Endothelial cell of umbilical vein (primary cell): Measurements from ENCODE around the gene PIEZO2. TPM values are rescaled to one million over a fixed set of nuclear protein-coding genes. Genes with fewer than 3 reads are reported as not detected.

ENCODE experiments used
- BruUV-seq: library from RNA; stranded (reverse); fragments of 400-500 nt; replicated peaks from 2 replicates; lab custom pipeline; 2021; lab: Mats Ljungman, UMichigan
- CTCF ChIA-PET: fragments of 300-600, 350-600 bp; sonication (Branson Sonifier 250); formaldehyde crosslinking; loops from one replicate; lab custom pipeline; 2021; ENCODE audit warnings: antibody characterized with exemption, inconsistent platforms; lab: Charles Lee
- POLR2A ChIA-PET: fragments of 300-600, 350-600 bp; sonication (Branson Sonifier 250); formaldehyde crosslinking; loops from one replicate; lab custom pipeline; 2021; ENCODE audit warnings: antibody characterized with exemption, inconsistent platforms; lab: Charles Lee
- DNase-seq: peaks from one replicate; pipeline ENCODE4 v3.0.0-alpha.2; 2011; ENCODE audit warnings: low read depth, low spot score
- FAIRE-seq: peaks from 2 replicates; lab custom pipeline; 2011; peaks lifted over from hg19 to GRCh38; lab: Jason Lieb, UNC
- H2AFZ ChIP-seq: 2 replicates; pipeline ENCODE4 v1.6.0; 2012; ENCODE audit warnings: low read depth, low read length, control low read depth, inconsistent platforms
- H3K27ac ChIP-seq: 2 replicates; pipeline ENCODE4 v1.5.1; 2011; ENCODE audit warnings: low read depth, mild to moderate bottlenecking, control low read depth, low read length, moderate library complexity; ENCODE audit not compliant: insufficient read depth
- H3K27me3 ChIP-seq, 2 experiments: 2 replicates each; pipeline versions ENCODE4 v1.6.0 to v1.6.1; 2011; ENCODE audit warnings: low read length in 2 of 2, mixed read lengths in 1 of 2; ENCODE audit not compliant: control insufficient read depth in 2 of 2, insufficient read depth in 2 of 2
- H3K36me3 ChIP-seq, 2 experiments: 2 replicates in 1 of 2; 3 replicates in 1 of 2; pipeline ENCODE4 v1.5.1; 2011; ENCODE audit warnings: low read length in 2 of 2, mild to moderate bottlenecking in 1 of 2, moderate library complexity in 1 of 2; ENCODE audit not compliant: control insufficient read depth in 2 of 2, insufficient read depth in 2 of 2; ENCODE audit errors: extremely low read depth in 1 of 2
- H3K4me1 ChIP-seq: 3 replicates; pipeline ENCODE4 v1.5.1; 2011; ENCODE audit warnings: mild to moderate bottlenecking, low read length; ENCODE audit not compliant: control insufficient read depth, insufficient read depth; ENCODE audit errors: extremely low read depth
- H3K4me2 ChIP-seq: 2 replicates; pipeline ENCODE4 v1.6.1; 2011; ENCODE audit warnings: low read length, control low read depth, mixed read lengths; ENCODE audit not compliant: insufficient read depth
- H3K4me3 ChIP-seq, 3 experiments: fragments of 200-600 bp in 1 of 3; sonication (generic), shearing (Covaris generic) in 1 of 3; replicated peaks in 1 of 3; 2 replicates each; pipeline ENCODE4 v1.5.1; 2011 to 2016; ENCODE audit warnings: control low read depth in 3 of 3, low read length in 3 of 3, mild to moderate bottlenecking in 2 of 3, inconsistent platforms in 1 of 3, low read depth in 1 of 3, moderate library complexity in 1 of 3; ENCODE audit not compliant: insufficient read depth in 1 of 3
- H3K79me2 ChIP-seq: 2 replicates; pipeline ENCODE4 v1.6.0; 2012; ENCODE audit warnings: low read length, inconsistent platforms; ENCODE audit not compliant: control insufficient read depth, insufficient read depth
- H3K9ac ChIP-seq: replicated peaks from 2 replicates; pipeline ENCODE3; 2011; ENCODE audit warnings: low read length, control low read depth; ENCODE audit not compliant: insufficient read depth; ENCODE audit errors: extremely low read depth
- H3K9me1 ChIP-seq: replicated peaks from 3 replicates; pipeline ENCODE4 v1.6.0; 2011; ENCODE audit warnings: mild to moderate bottlenecking, low read length; ENCODE audit not compliant: control insufficient read depth, insufficient read depth; ENCODE audit errors: extremely low read depth
- H3K9me3 ChIP-seq: replicated peaks from 2 replicates; pipeline ENCODE4 v1.5.1; 2012; ENCODE audit warnings: low read length, inconsistent platforms; ENCODE audit not compliant: control insufficient read depth, insufficient read depth
- H4K20me1 ChIP-seq: replicated peaks from 2 replicates; pipeline ENCODE3; 2011; ENCODE audit warnings: mild to moderate bottlenecking, low read length; ENCODE audit not compliant: control insufficient read depth, insufficient read depth; ENCODE audit errors: extremely low read depth
- CTCF ChIP-seq, 2 donors: IDR thresholded peaks; 1 replicate in 1 of 2; 2 replicates in 1 of 2; pipeline ENCODE4 v1.5.1; 2011; ENCODE audit warnings: low read length in 2 of 2, mild to moderate bottlenecking in 2 of 2, moderate library complexity in 2 of 2, control low read depth in 1 of 2, inconsistent platforms in 1 of 2, low read depth in 1 of 2; ENCODE audit not compliant: insufficient read depth in 1 of 2; ENCODE audit errors: extremely low read depth in 1 of 2
- EZH2 ChIP-seq: IDR thresholded peaks from 2 replicates; pipeline ENCODE4 v1.6.1; 2012; ENCODE audit warnings: borderline replicate concordance, low read depth, mild to moderate bottlenecking, moderate library complexity, low read length, inconsistent platforms; ENCODE audit not compliant: severe bottlenecking
- FOS ChIP-seq: IDR thresholded peaks from 2 replicates; pipeline ENCODE4 v1.6.1; 2011; ENCODE audit warnings: mild to moderate bottlenecking, low read length, moderate library complexity, borderline replicate concordance; ENCODE audit not compliant: insufficient read depth
- GATA2 ChIP-seq: IDR thresholded peaks from 2 replicates; pipeline ENCODE4 v1.7.0; 2011; ENCODE audit warnings: low read depth, mild to moderate bottlenecking, moderate library complexity, mixed read lengths, low read length; ENCODE audit not compliant: insufficient read length, insufficient read depth
- JUN ChIP-seq: IDR thresholded peaks from 2 replicates; pipeline ENCODE4 v1.6.1; 2011; ENCODE audit warnings: borderline replicate concordance, low read depth; ENCODE audit not compliant: insufficient read length, insufficient read depth
- MAX ChIP-seq: IDR thresholded peaks from 2 replicates; pipeline ENCODE4 v1.6.1; 2011; ENCODE audit not compliant: insufficient read depth, insufficient read length
- MYC ChIP-seq: IDR thresholded peaks from one replicate; pipeline ENCODE4 v1.6.1; 2011; ENCODE audit warnings: mild to moderate bottlenecking, low read depth, low read length
- POLR2A ChIP-seq: IDR thresholded peaks from 2 replicates; pipeline ENCODE4 v1.6.1; 2012; ENCODE audit warnings: low read depth, mild to moderate bottlenecking, control low read depth, low read length
- POLR2AphosphoS5 ChIP-seq: IDR thresholded peaks from 2 replicates; pipeline ENCODE4 v1.6.1; 2012; ENCODE audit warnings: low read depth, mild to moderate bottlenecking, control low read depth, low read length, moderate library complexity; ENCODE audit not compliant: insufficient read depth
- dilution Hi-C: fragments of 300-500 bp; cut with MboI; formaldehyde crosslinking; loops from one replicate; pipeline ENCODE4 v1.15.0; 2019; ENCODE audit warnings: low sequenced_read_pairs; ENCODE audit not compliant: extremely low pct_ligation_motif_present
- intact Hi-C: fragments of 100-400 bp; cut with micrococcal nuclease; formaldehyde crosslinking; loops from one replicate; pipeline ENCODE4 v1.10.0; 2022
- polyA plus RNA-seq, 4 experiments: library from polyadenylated mRNA; depleted of rRNA in 3 of 4; stranded (reverse) in 3 of 4; unstranded in 1 of 4; fragments of >200 nt; gene quantifications; 2 replicates each; pipeline versions ENCODE4 v1.2.1 to v1.2.3, GENCODE V29; 2011 to 2012; ENCODE audit warnings: missing spikeins in 1 of 4
- total RNA-seq: library from RNA; stranded (reverse); gene quantifications from 2 replicates; pipeline ENCODE4 v1.2.3, GENCODE V29; 2021

PIEZO2 gene
- total and polyA plus RNA-seq, 2 donors (not counting 3 experiments of a cell fraction or from before 2014, with no cell fraction given): 1.7 to 11.2 TPM

GRCh38 chr18:10671441-10671840, 477.9 kb downstream of the PIEZO2 start:
- H3K79me2 ChIP-seq: no peaks in the 10 kb centered on the region
- intact Hi-C loops (no loop called here), dilution Hi-C loops (no loop called here)
- H2AFZ ChIP-seq: no peak overlapping the region
- no peak overlapping the region for H3K4me2 ChIP-seq
- H3K9ac ChIP-seq: no peak overlapping the region
- H4K20me1 ChIP-seq: no peaks in the 10 kb centered on the region
- POLR2A ChIA-PET: no interaction called here
- no peak for DNase-seq
- H3K27ac ChIP-seq: no peak overlapping the region
- no peaks in the 10 kb centered on the region for H3K9me3 ChIP-seq
- H3K9me1 ChIP-seq: no peaks in the 10 kb centered on the region
- no TSS peak for BruUV-seq
- no peaks in the 10 kb centered on the region for H3K27me3 ChIP-seq
- no peak overlapping the region for H3K4me3 ChIP-seq
- no peak for FAIRE-seq
- H3K4me1 ChIP-seq: no peaks in the 10 kb centered on the region
- CTCF ChIA-PET: interaction anchor here (1.3 to 1.8 kb wide), 2 partner anchors 8 to 111 kb away, joined by 3 to 10 read pairs; no protein-coding TSS in a partner anchor
- no peak for TF ChIP-seq CTCF (IDR thresholded peaks at IDR 0.05; ENCODE audit: extremely low read depth in 1 of 2, insufficient read depth in 1 of 2, low read depth in 1 of 2, low read length in 2 of 2)
- no peak for TF ChIP-seq MYC
- no peak for TF ChIP-seq GATA2
- no peak for TF ChIP-seq EZH2
- no peak for TF ChIP-seq POLR2A
- no peak for TF ChIP-seq MAX
- TF ChIP-seq JUN: no peak
- no peak for TF ChIP-seq POLR2AphosphoS5
- TF ChIP-seq FOS: no peak
- no peaks in the 10 kb centered on the region for H3K36me3 ChIP-seq
